Neural cell (in vitro differentiated cells): ENCODE data around the gene STIM1. TPM values are rescaled to one million over a fixed set of nuclear protein-coding genes. Genes with fewer than 3 reads are reported as not detected.

Source experiments
- H2AFZ ChIP-seq: fragments of 200-600, 300-800 bp; sonication (generic), shearing (Covaris generic); 2 replicates; pipeline ENCODE4 v1.6.0; 2014; ENCODE audit warnings: low read depth, mild to moderate bottlenecking, antibody characterized with exemption, low read length, moderate library complexity
- H3F3A ChIP-seq: fragments of 200-600 bp; shearing (Covaris generic); 2 replicates; pipeline ENCODE4 v1.6.1; 2016; ENCODE audit warnings: mild to moderate bottlenecking, moderate library complexity, mixed read lengths, antibody characterized with exemption, low read length; ENCODE audit not compliant: insufficient read depth, poor library complexity, severe bottlenecking
- H3K27ac ChIP-seq: fragments of 200-600, 300-800 bp; sonication (generic), shearing (Covaris generic); 2 replicates; pipeline ENCODE4 v1.5.1; 2014; ENCODE audit warnings: mild to moderate bottlenecking, low read length, moderate library complexity
- H3K27me3 ChIP-seq: fragments of 300-800, 200-600 bp; sonication (generic), shearing (Covaris generic); 2 replicates; pipeline ENCODE4 v1.6.0; 2014; ENCODE audit warnings: mild to moderate bottlenecking, low read depth, low read length, moderate library complexity; ENCODE audit not compliant: insufficient read depth
- H3K36me3 ChIP-seq: fragments of 300-800, 200-600 bp; sonication (generic), shearing (Covaris generic); 2 replicates; pipeline ENCODE4 v1.5.1; 2014; ENCODE audit warnings: mild to moderate bottlenecking, antibody characterized with exemption, low read length, moderate library complexity; ENCODE audit not compliant: insufficient read depth
- H3K4me2 ChIP-seq: fragments of 300-800, 200-600 bp; sonication (generic), shearing (Covaris generic); 2 replicates; pipeline ENCODE4 v1.6.0; 2014; ENCODE audit warnings: mild to moderate bottlenecking, low read length
- H3K4me3 ChIP-seq: fragments of 300-800, 200-600 bp; sonication (generic), shearing (Covaris generic); 2 replicates; pipeline ENCODE4 v1.5.1; 2014; ENCODE audit warnings: mild to moderate bottlenecking, low read length, moderate library complexity
- H3K79me2 ChIP-seq: fragments of 200-600 bp; shearing (Covaris generic); replicated peaks from 2 replicates; pipeline ENCODE4 v1.6.0; 2014; ENCODE audit warnings: mild to moderate bottlenecking, low read length, moderate library complexity; ENCODE audit not compliant: insufficient read depth
- H3K9ac ChIP-seq: fragments of 300-800, 200-600 bp; sonication (generic), shearing (Covaris generic); 2 replicates; pipeline ENCODE4 v1.6.1; 2016; ENCODE audit warnings: mild to moderate bottlenecking, low read length, mixed read lengths
- H3K9me2 ChIP-seq: fragments of 200-600 bp; shearing (Covaris generic); 2 replicates; pipeline ENCODE4 v1.6.1; 2016; ENCODE audit warnings: mild to moderate bottlenecking, low read length, mixed read lengths; ENCODE audit not compliant: insufficient read depth
- H3K9me3 ChIP-seq: fragments of 200-600, 300-800 bp; sonication (generic), shearing (Covaris generic); 2 replicates; pipeline ENCODE4 v1.6.1; 2016; ENCODE audit warnings: mild to moderate bottlenecking, mixed run types, low read length, moderate library complexity, mixed read lengths
- H4K20me1 ChIP-seq: fragments of 200-600 bp; shearing (Covaris generic); 2 replicates; pipeline ENCODE4 v1.6.1; 2016; ENCODE audit warnings: mild to moderate bottlenecking, mixed run types; ENCODE audit not compliant: insufficient read depth
- EP300 ChIP-seq: fragments of 450-650 bp; conservative IDR thresholded peaks from 2 replicates; pipeline ENCODE4 v1.6.1; 2014; ENCODE audit warnings: antibody characterized with exemption, mild to moderate bottlenecking, moderate library complexity; ENCODE audit not compliant: poor library complexity, severe bottlenecking
- EZH2 ChIP-seq: fragments of 200-600, 300-800 bp; shearing (Covaris generic), sonication (generic); IDR thresholded peaks from 2 replicates; pipeline ENCODE4 v1.6.1; 2014; ENCODE audit warnings: antibody characterized with exemption, low read length, borderline replicate concordance, mild to moderate bottlenecking; ENCODE audit not compliant: insufficient read depth, poor library complexity, severe bottlenecking
- MXI1 ChIP-seq: fragments of 450-650 bp; conservative IDR thresholded peaks from 2 replicates; pipeline ENCODE4 v1.6.1; 2014; ENCODE audit warnings: antibody characterized with exemption, mild to moderate bottlenecking; ENCODE audit not compliant: poor library complexity, severe bottlenecking
- POLR2AphosphoS5 ChIP-seq: IDR thresholded peaks from 2 replicates; pipeline ENCODE4 v1.6.1; 2012
- RAD21 ChIP-seq: fragments of 450-650 bp; conservative IDR thresholded peaks from 2 replicates; pipeline ENCODE4 v1.6.1; 2014; ENCODE audit warnings: antibody characterized with exemption, mild to moderate bottlenecking, moderate library complexity
- SMC3 ChIP-seq: fragments of 450-650 bp; conservative IDR thresholded peaks from 2 replicates; pipeline ENCODE4 v1.6.1; 2014; ENCODE audit warnings: antibody characterized with exemption, mild to moderate bottlenecking, moderate library complexity; ENCODE audit not compliant: poor library complexity
- TAF1 ChIP-seq: IDR thresholded peaks from 2 replicates; pipeline ENCODE4 v1.6.1; 2012; ENCODE audit warnings: low read depth
- polyA plus RNA-seq: library from polyadenylated mRNA; depleted of rRNA; stranded (reverse); fragments of >200 nt; gene quantifications from 2 replicates; pipeline ENCODE4 v1.2.3, GENCODE V29; 2014
- TF ChIP-seq, protein P1 (sequence below): fragments of 450-650 bp; IDR thresholded peaks from 2 replicates; pipeline ENCODE4 v1.5.1; 2014; ENCODE audit warnings: antibody characterized with exemption, mild to moderate bottlenecking, moderate library complexity; ENCODE audit not compliant: poor library complexity, severe bottlenecking
- TF ChIP-seq, protein P2 (sequence below): IDR thresholded peaks from 2 replicates; pipeline ENCODE4 v1.6.1; 2012; ENCODE audit warnings: borderline replicate concordance

STIM1 gene
- polyA plus RNA-seq, 1 donor from 2014 or later = 14.5 TPM

DNA sequence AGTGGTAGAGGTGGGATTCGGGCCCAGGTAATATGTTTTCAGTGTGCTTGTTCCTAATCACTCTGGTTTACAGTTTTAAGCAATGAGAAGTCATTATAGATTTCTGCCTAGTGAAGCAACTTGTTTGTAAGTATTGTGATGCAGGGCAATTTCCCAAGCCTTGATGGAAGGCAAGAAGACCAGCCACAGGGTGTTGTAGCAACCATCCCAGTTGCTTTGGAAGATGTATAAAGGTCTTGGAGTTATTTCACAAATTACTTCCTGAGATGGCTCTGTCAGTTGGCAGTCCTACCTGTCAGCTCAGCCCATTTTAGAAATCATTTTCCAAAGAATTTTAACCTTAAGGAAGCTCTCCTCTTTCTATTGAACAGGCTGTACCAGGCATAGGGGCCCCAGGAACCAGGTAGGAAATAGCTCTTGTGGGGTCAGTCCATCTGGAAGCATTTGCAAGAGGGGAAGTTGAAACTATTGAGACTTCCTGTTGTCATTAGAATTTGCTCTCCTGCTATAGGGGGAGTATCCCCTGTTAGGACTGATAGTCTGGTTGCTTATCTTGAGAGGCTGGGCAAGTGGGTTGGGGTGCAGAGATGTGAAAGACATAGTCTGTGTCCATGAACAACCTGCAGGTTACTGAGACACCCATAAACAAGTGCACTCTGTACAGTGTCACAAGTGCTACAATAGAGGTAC lies 47.9 kb downstream of the STIM1 start:
- H3K4me2 ChIP-seq = no peak overlapping the region
- H3F3A ChIP-seq = no peaks in the 10 kb centered on the region
- no peaks in the 10 kb centered on the region for H3K9me3 ChIP-seq
- H2AFZ ChIP-seq = no peak overlapping the region
- no peaks in the 10 kb centered on the region for H3K79me2 ChIP-seq
- H4K20me1 ChIP-seq = no peaks in the 10 kb centered on the region
- H3K27ac ChIP-seq = no peak overlapping the region
- TF ChIP-seq MXI1 = no peak
- no peak for TF ChIP-seq POLR2AphosphoS5
- TF ChIP-seq RAD21 = no peak
- TF ChIP-seq, protein P1, sequence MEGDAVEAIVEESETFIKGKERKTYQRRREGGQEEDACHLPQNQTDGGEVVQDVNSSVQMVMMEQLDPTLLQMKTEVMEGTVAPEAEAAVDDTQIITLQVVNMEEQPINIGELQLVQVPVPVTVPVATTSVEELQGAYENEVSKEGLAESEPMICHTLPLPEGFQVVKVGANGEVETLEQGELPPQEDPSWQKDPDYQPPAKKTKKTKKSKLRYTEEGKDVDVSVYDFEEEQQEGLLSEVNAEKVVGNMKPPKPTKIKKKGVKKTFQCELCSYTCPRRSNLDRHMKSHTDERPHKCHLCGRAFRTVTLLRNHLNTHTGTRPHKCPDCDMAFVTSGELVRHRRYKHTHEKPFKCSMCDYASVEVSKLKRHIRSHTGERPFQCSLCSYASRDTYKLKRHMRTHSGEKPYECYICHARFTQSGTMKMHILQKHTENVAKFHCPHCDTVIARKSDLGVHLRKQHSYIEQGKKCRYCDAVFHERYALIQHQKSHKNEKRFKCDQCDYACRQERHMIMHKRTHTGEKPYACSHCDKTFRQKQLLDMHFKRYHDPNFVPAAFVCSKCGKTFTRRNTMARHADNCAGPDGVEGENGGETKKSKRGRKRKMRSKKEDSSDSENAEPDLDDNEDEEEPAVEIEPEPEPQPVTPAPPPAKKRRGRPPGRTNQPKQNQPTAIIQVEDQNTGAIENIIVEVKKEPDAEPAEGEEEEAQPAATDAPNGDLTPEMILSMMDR = no peak
- TF ChIP-seq, protein P2, sequence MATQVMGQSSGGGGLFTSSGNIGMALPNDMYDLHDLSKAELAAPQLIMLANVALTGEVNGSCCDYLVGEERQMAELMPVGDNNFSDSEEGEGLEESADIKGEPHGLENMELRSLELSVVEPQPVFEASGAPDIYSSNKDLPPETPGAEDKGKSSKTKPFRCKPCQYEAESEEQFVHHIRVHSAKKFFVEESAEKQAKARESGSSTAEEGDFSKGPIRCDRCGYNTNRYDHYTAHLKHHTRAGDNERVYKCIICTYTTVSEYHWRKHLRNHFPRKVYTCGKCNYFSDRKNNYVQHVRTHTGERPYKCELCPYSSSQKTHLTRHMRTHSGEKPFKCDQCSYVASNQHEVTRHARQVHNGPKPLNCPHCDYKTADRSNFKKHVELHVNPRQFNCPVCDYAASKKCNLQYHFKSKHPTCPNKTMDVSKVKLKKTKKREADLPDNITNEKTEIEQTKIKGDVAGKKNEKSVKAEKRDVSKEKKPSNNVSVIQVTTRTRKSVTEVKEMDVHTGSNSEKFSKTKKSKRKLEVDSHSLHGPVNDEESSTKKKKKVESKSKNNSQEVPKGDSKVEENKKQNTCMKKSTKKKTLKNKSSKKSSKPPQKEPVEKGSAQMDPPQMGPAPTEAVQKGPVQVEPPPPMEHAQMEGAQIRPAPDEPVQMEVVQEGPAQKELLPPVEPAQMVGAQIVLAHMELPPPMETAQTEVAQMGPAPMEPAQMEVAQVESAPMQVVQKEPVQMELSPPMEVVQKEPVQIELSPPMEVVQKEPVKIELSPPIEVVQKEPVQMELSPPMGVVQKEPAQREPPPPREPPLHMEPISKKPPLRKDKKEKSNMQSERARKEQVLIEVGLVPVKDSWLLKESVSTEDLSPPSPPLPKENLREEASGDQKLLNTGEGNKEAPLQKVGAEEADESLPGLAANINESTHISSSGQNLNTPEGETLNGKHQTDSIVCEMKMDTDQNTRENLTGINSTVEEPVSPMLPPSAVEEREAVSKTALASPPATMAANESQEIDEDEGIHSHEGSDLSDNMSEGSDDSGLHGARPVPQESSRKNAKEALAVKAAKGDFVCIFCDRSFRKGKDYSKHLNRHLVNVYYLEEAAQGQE = no peak
- TF ChIP-seq TAF1 = no peak
- TF ChIP-seq EZH2 = no peak
- TF ChIP-seq EP300 = no peak
- TF ChIP-seq SMC3 = no peak
- H3K9ac ChIP-seq = no peak overlapping the region
- H3K9me2 ChIP-seq = no peaks in the 10 kb centered on the region
- no peak overlapping the region for H3K4me3 ChIP-seq
- no peaks in the 10 kb centered on the region for H3K27me3 ChIP-seq
- H3K36me3 ChIP-seq = no peaks in the 10 kb centered on the region

DNA sequence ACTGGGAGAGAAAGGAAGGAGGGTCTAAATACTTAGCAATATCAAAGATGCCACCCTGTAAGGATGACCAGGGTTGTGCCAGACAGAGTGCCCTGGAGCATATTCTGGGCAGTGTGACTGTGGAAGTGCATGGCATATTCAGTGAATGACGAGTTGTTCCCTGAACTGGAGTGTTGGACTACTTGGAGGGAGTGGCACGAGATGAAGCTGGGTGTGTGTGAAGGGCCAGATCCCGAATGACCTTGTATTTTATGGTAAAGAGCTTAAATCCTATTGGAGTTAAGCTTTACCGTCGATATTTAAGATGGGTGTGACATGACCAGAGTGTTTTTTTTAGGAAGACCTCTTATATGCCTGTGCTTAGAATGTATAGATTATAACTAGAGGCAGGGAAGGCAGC lies 48.8 kb downstream of the STIM1 start:
- no peak overlapping the region for H2AFZ ChIP-seq
- no peaks in the 10 kb centered on the region for H3K36me3 ChIP-seq
- no peaks in the 10 kb centered on the region for H4K20me1 ChIP-seq
- no peak overlapping the region for H3K9ac ChIP-seq
- no peak for TF ChIP-seq RAD21
- no peak for TF ChIP-seq TAF1
- no peak for TF ChIP-seq MXI1
- no peak for TF ChIP-seq EP300
- TF ChIP-seq, protein P1 = no peak
- TF ChIP-seq, protein P2 = no peak
- TF ChIP-seq POLR2AphosphoS5 = no peak
- TF ChIP-seq SMC3 = no peak
- TF ChIP-seq EZH2 = no peak
- no peaks in the 10 kb centered on the region for H3K9me3 ChIP-seq
- no peaks in the 10 kb centered on the region for H3K27me3 ChIP-seq
- no peaks in the 10 kb centered on the region for H3K9me2 ChIP-seq
- H3K4me3 ChIP-seq = no peak overlapping the region
- no peak overlapping the region for H3K4me2 ChIP-seq
- no peaks in the 10 kb centered on the region for H3K79me2 ChIP-seq
- H3F3A ChIP-seq = no peaks in the 10 kb centered on the region
- H3K27ac ChIP-seq = no peak overlapping the region
